Testis (tissue), 2 donors: ENCODE measurements around the gene JAK3.

Experiments used
- POLR2A ChIP-seq: fragments of 450-650 bp; IDR thresholded peaks from one replicate; pipeline ENCODE4 v1.6.1; 2017; ENCODE audit warnings: antibody characterized with exemption, mild to moderate bottlenecking, moderate library complexity
- TF ChIP-seq, protein P1 (sequence below), 3 experiments: fragments of 450-650 bp in 2 of 3; fragments of 200-600 bp in 1 of 3; sonication (generic) in 1 of 3; IDR thresholded peaks; one replicate each; pipeline ENCODE4 v1.5.1; 2016 to 2019; ENCODE audit warnings: antibody characterized with exemption in 3 of 3, mild to moderate bottlenecking in 2 of 3, moderate library complexity in 1 of 3

DNA sequence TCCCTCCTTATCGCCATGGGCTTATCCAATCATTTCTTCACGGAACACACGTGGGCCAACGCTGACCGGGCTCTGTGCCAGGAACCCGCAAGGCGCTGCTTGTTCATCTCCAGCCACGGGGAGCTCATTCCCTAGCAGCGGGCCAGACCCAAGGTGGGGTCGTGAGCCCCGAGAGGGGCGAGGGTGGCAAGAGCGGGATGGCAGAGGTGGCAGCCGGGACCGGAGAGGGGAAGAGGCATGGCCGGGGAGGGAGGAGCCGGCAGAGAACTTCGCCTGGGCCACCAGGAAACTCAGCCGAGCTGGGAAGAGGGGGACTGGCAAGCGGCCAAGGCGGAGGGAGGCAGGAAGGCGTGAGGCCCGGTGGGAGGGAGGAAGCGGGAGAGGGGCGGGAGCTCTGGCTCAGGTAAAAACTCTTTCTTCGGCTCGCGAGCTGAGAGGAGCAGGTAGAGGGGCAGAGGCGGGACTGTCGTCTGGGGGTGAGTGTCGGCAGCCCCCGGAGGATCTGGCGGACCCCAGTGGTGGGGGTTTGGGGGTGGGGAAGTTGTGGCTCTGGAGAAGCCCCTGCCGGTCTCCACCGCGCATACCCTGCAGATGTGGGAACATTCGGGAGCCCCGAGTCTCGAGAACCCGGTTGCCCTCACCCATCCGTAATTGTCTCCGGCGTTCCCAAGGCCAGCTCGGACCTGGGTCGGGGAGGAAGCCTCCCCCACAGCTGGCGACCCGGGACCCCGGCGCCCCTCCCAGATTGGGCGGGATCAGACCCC is 52.9 kb downstream of the JAK3 start, which contains the start of gene B3GNT3:
- TF ChIP-seq, protein P1, sequence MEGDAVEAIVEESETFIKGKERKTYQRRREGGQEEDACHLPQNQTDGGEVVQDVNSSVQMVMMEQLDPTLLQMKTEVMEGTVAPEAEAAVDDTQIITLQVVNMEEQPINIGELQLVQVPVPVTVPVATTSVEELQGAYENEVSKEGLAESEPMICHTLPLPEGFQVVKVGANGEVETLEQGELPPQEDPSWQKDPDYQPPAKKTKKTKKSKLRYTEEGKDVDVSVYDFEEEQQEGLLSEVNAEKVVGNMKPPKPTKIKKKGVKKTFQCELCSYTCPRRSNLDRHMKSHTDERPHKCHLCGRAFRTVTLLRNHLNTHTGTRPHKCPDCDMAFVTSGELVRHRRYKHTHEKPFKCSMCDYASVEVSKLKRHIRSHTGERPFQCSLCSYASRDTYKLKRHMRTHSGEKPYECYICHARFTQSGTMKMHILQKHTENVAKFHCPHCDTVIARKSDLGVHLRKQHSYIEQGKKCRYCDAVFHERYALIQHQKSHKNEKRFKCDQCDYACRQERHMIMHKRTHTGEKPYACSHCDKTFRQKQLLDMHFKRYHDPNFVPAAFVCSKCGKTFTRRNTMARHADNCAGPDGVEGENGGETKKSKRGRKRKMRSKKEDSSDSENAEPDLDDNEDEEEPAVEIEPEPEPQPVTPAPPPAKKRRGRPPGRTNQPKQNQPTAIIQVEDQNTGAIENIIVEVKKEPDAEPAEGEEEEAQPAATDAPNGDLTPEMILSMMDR (IDR thresholded peaks at IDR 0.05) = no peak
- no peak for TF ChIP-seq POLR2A
